HG03354 (cell line): ENCODE results near the gene GALR1.
A peak's percentile ranks its signal among the peaks of the same experiment; 100 is the strongest.
"Not testable (repeated sequence)": the region's sequence is repeated elsewhere in the genome, so short reads cannot be mapped to it uniquely, and the experiment has no call there.

Source experiments
- ATAC-seq: cut with Tn5 transposase; IDR thresholded peaks from one replicate; pipeline ENCODE4 v1.9.1; 2021; ENCODE audit warnings: mild to moderate bottlenecking; ENCODE audit not compliant: unreplicated experiment, poor library complexity, severe bottlenecking

Gene GALR1, protein sequence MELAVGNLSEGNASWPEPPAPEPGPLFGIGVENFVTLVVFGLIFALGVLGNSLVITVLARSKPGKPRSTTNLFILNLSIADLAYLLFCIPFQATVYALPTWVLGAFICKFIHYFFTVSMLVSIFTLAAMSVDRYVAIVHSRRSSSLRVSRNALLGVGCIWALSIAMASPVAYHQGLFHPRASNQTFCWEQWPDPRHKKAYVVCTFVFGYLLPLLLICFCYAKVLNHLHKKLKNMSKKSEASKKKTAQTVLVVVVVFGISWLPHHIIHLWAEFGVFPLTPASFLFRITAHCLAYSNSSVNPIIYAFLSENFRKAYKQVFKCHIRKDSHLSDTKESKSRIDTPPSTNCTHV

DNA sequence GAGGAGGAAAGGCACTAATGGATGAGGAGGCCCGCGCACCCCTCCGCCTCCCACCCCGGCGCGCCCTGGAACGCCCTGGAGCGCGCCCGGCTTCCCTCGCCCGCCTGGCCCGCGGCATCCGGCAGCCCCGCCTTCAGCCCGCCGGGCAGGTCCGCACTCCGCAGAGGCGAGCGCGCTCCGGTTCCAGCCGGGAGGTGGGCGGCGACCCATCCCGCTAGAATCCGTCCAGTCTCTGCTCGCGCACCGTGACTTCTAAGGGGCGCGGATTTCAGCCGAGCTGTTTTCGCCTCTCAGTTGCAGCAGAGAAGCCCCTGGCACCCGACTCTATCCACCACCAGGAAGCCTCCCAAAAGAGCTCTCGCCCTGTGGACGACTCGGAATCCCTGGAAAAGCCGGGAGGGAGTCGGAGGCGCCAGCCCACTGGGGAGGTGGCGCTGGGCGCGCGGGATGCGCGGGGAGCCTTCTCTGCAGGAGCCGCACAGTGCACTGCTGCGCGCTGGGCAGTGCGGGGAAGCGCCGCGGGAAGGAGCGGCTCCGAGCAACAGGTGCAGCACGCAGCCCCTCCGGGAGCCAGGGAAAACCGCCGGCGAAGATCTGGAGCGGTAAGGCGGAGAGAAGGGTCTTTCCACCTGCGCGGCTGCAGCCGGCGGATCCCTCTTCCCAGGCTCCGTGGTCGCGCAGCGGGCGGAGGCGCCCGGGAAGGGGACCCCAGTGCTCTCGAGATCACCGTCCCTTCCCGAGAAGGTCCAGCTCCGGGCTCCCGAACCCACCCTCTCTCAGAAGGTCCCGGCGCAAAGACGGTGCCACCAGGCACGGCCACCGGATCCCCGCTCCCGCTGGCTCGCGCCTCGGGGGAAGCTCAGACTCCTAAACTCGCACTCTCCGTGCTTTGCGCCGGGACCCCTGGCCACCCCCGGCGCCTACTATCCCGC is at the start of gene GALR1:
GALR1 (plus strand) TSS at position 280 of the 932 bp plus-strand sequence. CDS start 701 bp downstream, outside the sequence.
- ATAC-seq = no peak

DNA sequence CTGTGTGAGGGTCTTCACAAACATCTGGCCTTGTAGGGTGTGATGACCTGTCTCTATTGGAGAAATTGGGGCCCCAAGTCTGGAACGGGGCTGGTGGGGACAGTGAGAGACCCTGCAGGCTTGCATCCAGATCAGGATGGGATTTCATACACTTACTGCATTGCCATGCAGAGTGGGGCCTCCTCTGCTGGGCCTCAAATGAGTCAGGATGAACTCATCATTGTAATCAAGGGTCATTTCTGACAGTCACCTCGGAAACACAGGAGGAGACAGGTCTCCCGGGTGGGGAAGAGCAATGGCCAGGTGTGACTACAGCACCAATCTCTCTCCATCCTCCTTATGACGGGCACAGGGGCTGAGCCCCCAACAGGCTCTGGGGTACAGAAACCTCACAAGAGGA is 48.1 kb upstream of the GALR1 start:
- no peak for ATAC-seq

DNA sequence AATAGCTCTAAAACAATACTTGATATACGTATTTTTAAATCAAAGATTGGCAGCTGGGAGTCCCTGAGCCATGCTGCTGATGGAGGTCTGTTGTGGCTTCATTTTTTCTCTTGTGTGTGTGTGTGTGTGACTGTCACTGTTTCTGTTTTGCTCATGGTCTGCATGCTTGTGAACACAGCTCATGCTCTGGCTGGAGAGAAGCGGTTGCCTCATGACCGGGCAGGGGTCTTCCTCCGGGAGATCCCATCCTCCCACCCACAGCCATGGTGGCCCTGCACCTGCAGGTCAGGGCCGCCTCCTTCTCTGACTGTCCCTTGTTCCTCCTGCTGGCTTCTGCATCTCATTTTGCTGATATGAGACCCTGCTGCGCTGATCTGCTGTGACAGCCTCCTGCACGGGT is 47.3 kb upstream of the GALR1 start:
- ATAC-seq = no peak

DNA sequence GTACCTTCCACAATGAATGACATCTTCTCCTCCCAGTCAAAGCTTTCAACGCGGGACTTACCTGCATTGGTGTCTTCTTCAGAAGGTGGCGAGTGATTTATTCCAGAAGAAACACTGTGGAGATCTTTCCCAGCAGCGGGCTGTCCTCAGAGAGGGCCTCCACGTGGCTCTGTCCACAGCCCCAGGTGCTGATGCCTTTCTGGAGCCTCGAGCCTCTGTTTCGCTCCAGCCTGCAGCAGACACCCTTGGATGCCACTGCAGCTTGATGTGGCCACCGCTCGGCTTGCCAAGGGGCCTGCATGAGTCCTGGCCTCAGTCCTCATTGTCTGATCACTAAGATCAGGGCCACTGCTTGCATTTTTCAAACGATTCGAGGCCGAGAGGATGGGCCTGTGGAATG is 46.6 kb upstream of the GALR1 start:
- ATAC-seq = no peak

DNA sequence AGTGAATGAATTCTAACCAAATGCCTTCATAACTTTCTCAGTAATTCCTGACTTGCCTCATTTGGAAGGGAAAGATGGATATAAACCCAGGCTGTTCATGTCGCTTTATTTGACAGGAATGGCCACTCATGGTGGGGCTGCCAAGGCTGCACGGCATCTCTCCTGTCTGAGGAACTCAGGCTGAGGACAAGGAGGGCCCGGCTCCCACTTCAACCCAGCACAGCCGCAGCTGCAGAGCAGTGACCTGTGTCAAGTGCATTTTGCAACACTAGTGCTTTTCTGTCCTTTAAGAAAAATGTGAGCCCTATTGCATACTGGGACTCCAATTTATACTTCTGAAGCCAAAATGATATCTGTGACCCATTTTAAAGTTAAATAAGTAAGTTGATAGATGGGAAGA is 45.8 kb upstream of the GALR1 start:
- no peak for ATAC-seq

DNA sequence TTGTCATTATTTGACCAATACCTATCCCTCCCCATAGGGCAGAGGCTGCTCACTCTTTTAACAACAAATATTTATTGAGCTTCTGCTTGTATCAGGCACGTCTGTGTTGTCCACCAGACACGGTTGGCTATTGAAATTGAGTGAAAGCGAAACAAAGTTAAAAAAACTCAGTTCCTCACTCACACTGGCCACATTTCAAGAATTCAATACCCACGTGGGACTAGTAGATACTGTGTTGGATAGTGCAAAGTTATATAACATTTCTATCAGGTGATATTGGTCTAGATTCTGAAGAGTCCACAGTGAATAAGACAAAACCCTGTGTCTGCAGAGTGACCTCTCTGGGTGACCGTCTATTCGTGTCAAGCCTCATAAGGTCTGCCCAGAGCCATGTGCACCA is 43.9 kb upstream of the GALR1 start:
- ATAC-seq = no peak

DNA sequence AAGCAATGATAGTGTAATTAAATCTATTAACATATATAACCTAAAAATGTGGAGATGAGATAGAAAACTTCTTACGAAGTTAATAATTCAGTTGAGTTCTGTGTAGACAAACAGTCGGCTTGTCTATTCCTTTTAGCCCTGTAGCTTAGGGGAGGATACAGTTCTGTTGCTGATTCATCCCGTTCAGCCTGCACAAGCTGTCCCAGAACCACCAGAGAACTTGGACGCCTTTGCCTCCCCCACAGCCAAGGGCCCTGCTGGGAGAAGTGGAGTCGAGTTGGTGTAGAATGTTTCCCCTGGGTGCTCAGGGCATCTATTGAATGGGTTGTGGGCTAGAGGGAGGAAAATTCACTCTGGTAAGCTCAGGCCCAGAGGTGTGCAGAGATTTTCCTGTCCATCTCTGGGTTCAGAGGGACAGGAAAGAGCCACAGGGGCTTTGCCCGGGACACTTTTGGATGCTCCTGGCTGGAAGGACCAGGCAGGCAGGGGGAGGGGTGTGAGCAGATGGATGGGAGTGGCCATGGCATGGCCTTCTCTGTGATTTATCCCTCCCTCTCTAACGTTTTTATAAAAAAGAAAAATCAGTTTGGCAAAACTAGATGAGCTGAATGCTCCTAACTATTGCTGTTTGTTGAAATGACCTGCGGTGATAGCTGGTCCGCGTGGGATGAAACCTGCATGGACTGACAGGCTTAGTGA is 42.8 kb upstream of the GALR1 start:
- ATAC-seq = no peak

DNA sequence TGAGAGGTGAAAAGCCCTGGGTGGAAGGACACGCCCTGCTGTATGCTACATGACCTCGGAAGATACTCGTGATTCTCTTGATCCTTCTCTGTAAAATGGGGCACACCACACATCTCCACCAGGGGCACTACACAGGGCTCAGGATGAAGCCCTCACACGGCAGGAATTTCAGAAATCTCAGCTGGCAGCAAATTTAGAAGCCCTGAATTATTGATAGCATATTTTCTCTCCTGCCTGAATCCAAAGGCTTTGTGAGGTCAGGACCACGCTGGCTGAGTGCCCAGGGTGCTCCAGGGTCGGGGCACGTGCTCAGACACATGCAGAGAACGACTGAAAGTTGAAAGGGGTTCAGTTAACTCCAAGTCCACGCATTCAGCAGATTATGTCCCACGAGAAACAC is 42.1 kb upstream of the GALR1 start:
- ATAC-seq = peak; percentile 66

DNA sequence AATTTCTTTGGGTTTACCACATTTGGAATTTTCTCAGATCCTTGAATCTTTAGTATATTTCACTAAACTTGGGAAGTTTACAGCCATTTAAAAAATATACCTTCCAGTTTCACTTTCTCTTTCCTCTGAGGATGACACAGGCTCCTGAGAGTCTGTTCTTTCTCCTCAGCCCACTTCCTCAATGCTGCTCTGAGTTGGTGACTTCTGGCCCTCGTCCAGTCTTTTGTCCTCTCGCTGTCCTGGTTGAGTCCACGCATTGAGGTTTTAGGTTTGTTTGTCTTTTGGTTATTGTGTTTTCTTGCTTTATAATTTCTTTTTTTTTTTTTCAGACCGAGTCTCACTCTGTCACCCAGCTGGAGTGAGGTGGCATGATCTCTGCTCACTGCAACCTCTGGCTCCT is 40.7 kb upstream of the GALR1 start:
- ATAC-seq = peak; percentile 84

DNA sequence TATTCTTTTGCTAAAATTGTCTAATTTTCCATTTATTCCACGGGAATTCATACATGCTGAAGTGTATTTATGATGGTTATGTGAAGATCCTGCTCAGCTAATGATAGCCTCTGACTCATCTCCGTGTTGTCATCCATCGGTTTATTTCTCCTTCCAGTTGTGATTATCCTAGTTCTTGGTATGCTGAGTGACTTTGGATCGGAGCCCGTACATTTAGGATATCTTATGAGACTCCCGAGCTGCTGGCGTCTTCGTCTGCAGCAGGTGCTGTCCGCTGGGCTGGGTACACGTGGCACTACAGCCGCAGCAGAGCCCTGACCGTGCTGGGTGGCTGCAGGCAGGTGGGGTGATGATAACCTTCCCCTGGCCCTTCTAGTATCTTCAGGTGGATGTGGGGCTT is 40.1 kb upstream of the GALR1 start:
- ATAC-seq = no peak

DNA sequence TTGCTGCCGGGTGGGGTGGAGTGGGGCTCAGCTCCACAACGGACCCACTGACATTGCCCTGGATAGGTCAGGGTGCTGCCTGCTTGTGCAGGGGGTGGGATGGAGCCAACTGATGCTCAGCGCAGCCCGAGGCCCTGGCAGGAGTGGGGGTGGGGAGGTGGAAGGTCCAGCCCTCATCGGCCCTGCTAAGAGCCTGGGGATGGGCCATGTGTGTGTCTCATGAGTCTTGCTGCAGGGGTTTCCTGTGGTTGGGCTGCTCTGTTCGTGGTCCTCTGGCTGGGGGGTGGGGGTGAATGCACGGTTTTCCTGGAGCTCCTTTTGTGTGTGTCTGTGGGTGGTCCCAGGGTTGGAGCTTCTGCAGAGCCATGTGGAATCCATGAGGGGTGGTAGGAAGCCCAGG is 39.4 kb upstream of the GALR1 start:
- ATAC-seq = no peak

DNA sequence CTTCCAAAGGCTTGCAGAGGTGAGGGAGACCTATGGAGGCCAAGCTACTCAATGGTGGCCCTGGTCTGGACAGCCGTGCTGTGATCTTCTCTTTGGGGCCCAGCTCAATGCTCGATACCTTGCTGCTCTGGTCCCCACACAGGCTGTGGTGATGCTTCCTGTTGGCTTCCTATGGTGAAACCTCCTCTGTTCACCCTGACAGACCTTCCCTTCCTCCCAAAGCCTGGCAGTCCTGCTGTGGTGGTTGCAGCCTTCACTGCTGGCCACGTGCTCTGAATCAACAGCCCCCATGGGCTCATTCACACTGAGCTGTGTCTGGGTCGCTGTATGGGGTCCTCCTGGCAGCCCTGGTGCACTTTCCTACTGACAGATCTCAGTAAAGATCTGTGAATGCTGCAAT is 31.0 kb upstream of the GALR1 start:
- no peak for ATAC-seq

DNA sequence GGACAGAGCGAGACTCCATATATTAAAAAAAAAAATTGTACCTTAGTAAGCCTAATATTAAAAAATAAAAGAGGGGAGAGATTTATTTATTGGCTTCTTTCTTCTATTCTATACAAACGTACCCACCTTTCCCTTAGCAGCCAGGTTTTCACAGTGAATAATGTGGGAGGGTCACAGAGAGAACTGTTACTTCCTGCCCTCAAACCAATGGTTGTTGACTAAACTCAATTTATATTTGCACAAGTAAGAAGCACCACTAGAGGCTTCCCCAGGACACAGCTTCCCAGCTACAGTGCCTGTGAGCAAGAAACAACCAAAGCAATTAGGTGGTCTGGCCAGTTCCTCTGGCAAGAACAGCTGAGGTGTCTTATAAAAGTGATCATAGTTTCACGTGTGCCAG is 28.9 kb upstream of the GALR1 start:
- ATAC-seq = no peak

DNA sequence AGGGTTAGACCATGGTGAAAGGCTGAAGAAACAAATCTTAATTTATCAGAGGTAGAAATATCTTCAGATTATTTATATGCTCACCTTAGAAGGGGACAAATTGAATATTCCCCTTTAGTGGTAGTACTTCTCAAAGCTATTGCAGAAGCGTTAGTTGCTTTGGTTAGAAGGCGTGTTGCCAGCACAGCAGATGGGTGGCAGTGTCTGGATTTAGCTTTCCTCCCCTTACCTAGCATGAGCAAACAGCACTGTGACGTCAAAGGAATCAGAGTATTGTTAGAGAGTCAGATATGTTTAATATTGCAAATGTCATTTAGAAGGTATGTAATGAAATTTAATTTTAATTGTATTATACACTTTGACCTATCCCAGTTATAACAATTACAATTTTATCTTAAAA is 27.2 kb upstream of the GALR1 start:
- ATAC-seq = no peak

DNA sequence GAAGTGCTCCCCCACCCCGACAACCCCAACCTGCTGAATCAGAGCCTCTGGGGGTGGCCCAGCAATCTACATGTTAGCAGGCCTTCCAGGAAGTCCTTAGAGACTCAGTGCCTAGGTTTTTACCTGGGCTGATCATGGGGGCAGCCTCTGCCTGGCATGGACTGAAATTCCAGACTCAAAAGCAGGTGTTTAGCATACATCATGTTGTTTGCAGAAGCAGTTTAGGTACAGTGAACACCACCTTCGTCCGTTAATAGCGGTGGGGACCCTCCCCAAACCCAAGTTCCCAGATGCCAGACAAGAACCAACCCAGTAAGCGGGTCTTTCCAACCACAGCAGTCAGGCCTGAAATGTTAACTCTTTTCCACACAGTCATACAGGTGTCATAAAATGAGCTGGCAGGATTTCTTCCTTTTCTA is 26.4 kb upstream of the GALR1 start:
- no peak for ATAC-seq

DNA sequence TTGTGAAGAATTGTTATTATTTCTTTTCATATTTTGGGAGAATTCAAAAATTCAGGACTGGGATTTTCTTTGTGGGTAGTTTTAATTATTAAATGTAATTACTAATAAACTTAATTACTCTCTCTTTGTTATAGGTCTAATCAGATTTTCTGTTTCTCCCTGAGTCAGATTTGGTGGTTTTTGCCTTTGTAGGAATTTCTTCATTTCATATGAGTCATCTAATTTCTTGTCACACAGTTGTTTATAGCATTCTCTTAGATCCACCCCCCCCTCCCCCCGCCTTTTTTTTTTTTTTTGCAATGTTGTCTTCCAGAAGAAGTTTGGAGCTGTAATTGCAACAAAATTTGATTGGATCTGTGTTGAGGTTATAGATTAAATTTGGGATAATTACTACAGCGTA is 26.0 kb upstream of the GALR1 start:
- no peak for ATAC-seq

DNA sequence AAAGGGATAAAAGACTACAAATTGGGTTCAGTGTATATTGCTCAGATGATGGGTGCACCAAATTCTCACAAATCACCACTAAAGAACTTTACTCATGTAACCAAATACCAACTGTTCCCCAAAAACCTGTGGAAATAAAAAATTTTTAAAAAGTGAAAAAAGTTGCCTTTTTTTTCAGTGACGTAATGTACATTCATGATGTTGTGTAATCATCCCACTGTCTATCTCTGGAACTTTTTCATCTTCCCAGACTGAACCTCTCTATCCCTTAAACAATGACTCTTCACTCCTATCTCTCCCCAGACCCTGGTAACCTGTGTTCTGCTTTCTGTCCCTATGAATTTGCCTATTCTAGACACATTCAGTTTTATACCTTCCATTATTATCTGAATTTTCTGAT is 19.0 kb upstream of the GALR1 start:
- ATAC-seq = no peak

DNA sequence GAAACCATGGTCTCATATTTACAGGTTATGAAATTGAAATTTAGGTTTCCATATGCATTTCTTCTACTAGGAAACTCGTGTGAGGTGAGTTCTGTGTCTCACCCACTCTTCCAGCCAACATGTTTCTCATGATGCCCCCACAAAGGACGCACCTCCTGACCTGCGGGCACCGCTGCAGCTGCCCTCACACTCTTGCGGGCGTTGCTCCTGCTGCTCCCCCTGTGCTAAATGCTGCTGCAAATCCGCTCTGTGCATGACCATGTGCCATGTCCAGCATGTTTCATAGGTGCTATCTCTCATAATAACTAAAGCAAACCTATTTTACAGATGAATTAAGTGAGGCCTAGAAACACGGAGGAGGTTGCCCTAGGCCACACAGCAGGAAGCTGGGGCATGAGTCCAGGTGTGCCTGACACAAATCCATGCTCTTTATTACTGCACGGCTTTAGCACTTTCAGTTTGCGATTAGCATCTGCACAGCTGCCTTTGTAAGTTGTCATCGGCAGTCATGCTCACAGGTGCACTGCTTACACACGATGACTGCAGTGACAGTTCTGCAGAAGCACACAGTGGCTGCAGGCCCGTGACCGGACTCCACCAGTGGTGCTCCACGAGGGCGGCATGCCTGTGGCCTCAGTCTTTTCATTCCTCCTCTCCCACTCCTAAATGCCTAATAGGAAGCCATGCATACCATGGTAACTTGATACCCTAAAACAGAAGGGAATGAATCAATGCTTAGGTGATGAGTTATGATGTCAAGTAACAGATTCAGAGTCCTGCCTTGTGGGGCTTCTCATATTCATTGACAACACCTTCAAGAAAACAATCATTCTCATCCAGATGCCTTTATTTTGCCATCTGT is 14.9 kb upstream of the GALR1 start:
- ATAC-seq = no peak

DNA sequence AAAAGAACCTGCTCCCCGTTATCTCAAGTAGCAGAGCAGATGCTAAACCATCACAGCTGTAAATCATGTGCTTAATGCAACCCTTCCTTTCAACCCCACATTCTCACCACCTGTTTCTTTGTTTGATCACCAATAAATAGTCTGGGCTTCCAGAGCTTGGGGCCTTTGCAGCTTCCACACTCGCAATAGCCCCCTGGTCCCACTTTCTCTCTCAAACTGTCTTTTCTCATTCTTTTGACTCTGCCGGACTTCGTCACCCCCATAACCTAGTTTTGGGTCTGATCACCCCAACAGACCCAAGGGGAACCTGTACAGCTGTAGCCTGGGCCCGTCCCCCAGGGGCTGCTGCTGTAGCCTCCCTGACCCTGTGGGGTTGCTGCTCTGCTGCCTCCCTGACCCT is 10.4 kb upstream of the GALR1 start:
- not testable (repeated sequence) for ATAC-seq
